Loucy (cell line): Measurements from ENCODE around the gene NADK.

Experiments used
- CTCF ChIP-seq: fragments of 200-600 bp; sonication (generic); conservative IDR thresholded peaks from 2 replicates; pipeline ENCODE4 v1.5.1; 2014; ENCODE audit warnings: mild to moderate bottlenecking, antibody characterized with exemption, low read length
- EZH2phosphoT487 ChIP-seq: fragments of 200-600 bp; IDR thresholded peaks from 2 replicates; pipeline ENCODE4 v1.6.1; 2018; ENCODE audit warnings: antibody characterized with exemption, mild to moderate bottlenecking, moderate library complexity, borderline replicate concordance

GRCh38 chr1:1758692-1759455, 19.4 kb downstream of the NADK start:
- TF ChIP-seq CTCF, result no peak
- no peak for TF ChIP-seq EZH2phosphoT487
